GM21515 (cell line): Measurements from ENCODE around the gene MACO1.
"Not testable (repeated sequence)": the region's sequence is repeated elsewhere in the genome, so short reads cannot be mapped to it uniquely, and the experiment has no call there.

Experiments
- ATAC-seq: cut with Tn5 transposase; IDR thresholded peaks from one replicate; pipeline ENCODE4 v1.9.1; 2021; ENCODE audit not compliant: unreplicated experiment

Gene MACO1

GRCh38 chr1:25420715-25421114, 10.0 kb upstream of the MACO1 start, which contains the start of gene RHCE:
Gene RHCE, minus strand, starts transcription at chr1:25420825. Its CDS starts 39 bp downstream, at chr1:25420786.
- ATAC-seq: not testable (repeated sequence)

GRCh38 chr1:25423206-25423605, 7.5 kb upstream of the MACO1 start:
- not testable (repeated sequence) for ATAC-seq

GRCh38 chr1:25425098-25426085, 5.3 kb upstream of the MACO1 start:
- no peak for ATAC-seq

GRCh38 chr1:25427696-25428095, 3.0 kb upstream of the MACO1 start:
- no peak for ATAC-seq

- ATAC-seq: no peak
These were observed 2.1 kb upstream of the MACO1 start for GRCh38 chr1:25428475-25429166.

GRCh38 chr1:25430967-25431881, 527 bp downstream of the MACO1 start:
- peak; percentile 33 for ATAC-seq

- no peak for ATAC-seq
These were observed 1.4 kb downstream of the MACO1 start for GRCh38 chr1:25431955-25432719.

GRCh38 chr1:25432749-25433388, 2.2 kb downstream of the MACO1 start:
- no peak for ATAC-seq

GRCh38 chr1:25433389-25434186, 2.9 kb downstream of the MACO1 start:
- no peak for ATAC-seq

GRCh38 chr1:25435397-25436108, 4.9 kb downstream of the MACO1 start:
- no peak for ATAC-seq

GRCh38 chr1:25437672-25438071, 7.0 kb downstream of the MACO1 start:
- no peak for ATAC-seq

GRCh38 chr1:25439287-25439686, 8.6 kb downstream of the MACO1 start:
- ATAC-seq: no peak

GRCh38 chr1:25442178-25442577, 11.5 kb downstream of the MACO1 start:
- no peak for ATAC-seq

- no peak for ATAC-seq
These were observed 12.5 kb downstream of the MACO1 start for GRCh38 chr1:25443030-25443699.

GRCh38 chr1:25444604-25445003, 13.9 kb downstream of the MACO1 start:
- not testable (repeated sequence) for ATAC-seq

- no peak for ATAC-seq
These were observed 15.4 kb downstream of the MACO1 start for GRCh38 chr1:25445993-25446538.

GRCh38 chr1:25447547-25447946, 16.9 kb downstream of the MACO1 start:
- peak; percentile 53 for ATAC-seq
